Tibial nerve (tissue), 4 donors: ENCODE results near the gene FERMT2. TPM values are rescaled to one million over a fixed set of nuclear protein-coding genes. Genes with fewer than 3 reads are reported as not detected.
A peak's percentile ranks its signal among the peaks of the same experiment; 100 is the strongest.

ENCODE experiments used
- DNase-seq, 2 donors: peaks; one replicate each; pipeline ENCODE4 v3.0.0-alpha.2; 2019; ENCODE audit warnings: low spot score in 2 of 2
- H3K27ac ChIP-seq, 4 donors: fragments of 200-600 bp; sonication (generic) in 3 of 4; one replicate each; pipeline ENCODE4 v1.5.1; 2017 to 2019; ENCODE audit warnings: mild to moderate bottlenecking in 1 of 4
- H3K27me3 ChIP-seq, 2 donors: fragments of 200-600 bp; sonication (generic) in 1 of 2; one replicate each; pipeline versions ENCODE4 v1.5.1 to v1.6.0; 2017 to 2019
- H3K36me3 ChIP-seq, 3 donors: fragments of 200-600 bp; sonication (generic); one replicate each; pipeline ENCODE4 v1.5.1; 2018 to 2019
- H3K4me1 ChIP-seq, 4 donors: fragments of 200-600 bp; sonication (generic) in 3 of 4; one replicate each; pipeline ENCODE4 v1.5.1; 2017 to 2019
- H3K4me3 ChIP-seq, 4 donors: fragments of 200-600 bp; sonication (generic) in 3 of 4; one replicate each; pipeline ENCODE4 v1.5.1; 2017 to 2019; ENCODE audit warnings: mild to moderate bottlenecking in 1 of 4, moderate library complexity in 1 of 4
- H3K9me3 ChIP-seq, 4 donors: fragments of 200-600 bp; sonication (generic) in 3 of 4; one replicate each; pipeline ENCODE4 v1.5.1; 2017 to 2019
- EP300 ChIP-seq, 2 donors: sonication (generic); formaldehyde crosslinking; IDR thresholded peaks; one replicate each; pipeline ENCODE4 v1.6.1; 2017; ENCODE audit warnings: antibody characterized with exemption in 2 of 2, mild to moderate bottlenecking in 1 of 2
- POLR2A ChIP-seq, 2 donors: fragments of 450-650 bp; IDR thresholded peaks; one replicate each; pipeline ENCODE4 v1.6.1; 2017; ENCODE audit warnings: antibody characterized with exemption in 2 of 2, mild to moderate bottlenecking in 2 of 2, moderate library complexity in 2 of 2
- WGBS, 2 donors: methylation state at CpG; one replicate each; pipeline ENCODE4 v1.1.5; 2018; 5-methylcytosine and 5-hydroxymethylcytosine counted together
- total RNA-seq, 4 donors: library from RNA; depleted of rRNA; stranded (reverse); fragments of >200 nt; gene quantifications; one replicate each; pipeline ENCODE4 v1.1.0, GENCODE V29; 2016
- TF ChIP-seq, protein P1 (sequence below), 5 experiments: fragments of 200-600 bp in 3 of 5; fragments of 450-650 bp in 2 of 5; sonication (generic) in 3 of 5; IDR thresholded peaks; one replicate each; pipeline ENCODE4 v1.5.1; 2016 to 2019; ENCODE audit warnings: antibody characterized with exemption in 5 of 5, mild to moderate bottlenecking in 3 of 5, moderate library complexity in 2 of 5

FERMT2 gene
- total RNA-seq, 4 donors from 2014 or later = 116 to 165 (median 146) TPM

DNA sequence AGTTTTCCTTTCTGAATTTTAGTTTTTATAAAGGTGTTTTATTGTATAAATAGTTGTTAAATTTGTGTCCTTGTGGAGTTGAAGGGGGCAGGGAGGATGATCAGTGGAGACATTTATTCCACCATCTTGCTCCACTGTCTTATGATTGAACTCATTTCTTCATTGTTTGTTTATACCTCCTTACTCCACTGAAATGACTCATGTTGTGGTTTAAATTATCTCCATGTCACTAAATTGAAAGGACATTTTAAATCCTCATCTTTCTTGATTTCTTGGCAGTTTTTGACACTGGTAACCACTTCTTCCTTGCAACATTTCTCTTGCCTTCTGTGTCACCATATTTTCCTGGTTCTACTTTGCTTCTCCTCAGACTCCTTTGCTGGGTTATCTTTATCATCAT, 23.6 kb upstream of the FERMT2 start:
- Histone ChIP-seq H3K27me3 (no peaks in the 10 kb centered on the region), H3K36me3 (no peaks in the 10 kb centered on the region), H3K9me3 (no peaks in the 10 kb centered on the region), H3K4me1 (peaks cover 0 to 12% (median 1%) of the 10 kb centered on the region in 4 donors), H3K27ac (no peak overlapping the region), H3K4me3 (no peak overlapping the region)
- no peak for DNase-seq
- no peak for TF ChIP-seq EP300 (IDR thresholded peaks at IDR 0.05)

DNA sequence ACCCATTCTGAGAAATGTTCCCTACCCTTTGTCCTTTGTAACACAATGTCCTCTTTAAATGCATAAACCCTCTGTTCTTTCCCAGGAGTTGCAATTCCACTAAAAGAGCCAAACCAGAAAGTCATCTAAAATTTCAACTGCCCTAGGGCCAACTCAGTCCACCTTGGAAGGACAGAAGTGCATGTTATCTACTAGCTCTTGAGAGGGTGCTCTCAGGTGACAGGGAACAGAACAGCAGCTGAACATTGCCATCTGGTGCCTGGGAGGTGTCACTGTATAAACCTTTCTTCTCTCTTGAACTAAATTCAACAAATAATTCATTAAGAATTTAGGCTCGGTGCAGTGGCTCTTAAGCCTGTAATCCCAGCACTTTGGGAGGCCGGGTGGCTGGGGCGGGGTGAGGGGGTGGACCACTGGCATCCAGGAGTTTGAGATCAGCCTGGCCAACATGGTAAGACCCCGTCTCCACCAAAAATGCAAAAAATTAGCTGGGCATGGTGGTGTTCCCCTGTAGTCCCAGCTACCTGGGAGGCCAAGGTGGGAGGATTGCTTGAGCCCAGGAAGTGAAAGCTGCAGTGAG, 10.3 kb upstream of the FERMT2 start:
- Histone ChIP-seq H3K9me3 (no peaks in the 10 kb centered on the region), H3K36me3 (no peaks in the 10 kb centered on the region), H3K4me1 (peaks cover 0 to 14% (median 4%) of the 10 kb centered on the region in 4 donors), H3K27me3 (no peaks in the 10 kb centered on the region), H3K27ac (peak overlapping the region in 2 of 4 donors; percentile 10 to 62), H3K4me3 (no peak overlapping the region)
- no peak for TF ChIP-seq POLR2A (IDR thresholded peaks at IDR 0.05)
- no peak for TF ChIP-seq EP300 (IDR thresholded peaks at IDR 0.05)
- TF ChIP-seq, protein P1, sequence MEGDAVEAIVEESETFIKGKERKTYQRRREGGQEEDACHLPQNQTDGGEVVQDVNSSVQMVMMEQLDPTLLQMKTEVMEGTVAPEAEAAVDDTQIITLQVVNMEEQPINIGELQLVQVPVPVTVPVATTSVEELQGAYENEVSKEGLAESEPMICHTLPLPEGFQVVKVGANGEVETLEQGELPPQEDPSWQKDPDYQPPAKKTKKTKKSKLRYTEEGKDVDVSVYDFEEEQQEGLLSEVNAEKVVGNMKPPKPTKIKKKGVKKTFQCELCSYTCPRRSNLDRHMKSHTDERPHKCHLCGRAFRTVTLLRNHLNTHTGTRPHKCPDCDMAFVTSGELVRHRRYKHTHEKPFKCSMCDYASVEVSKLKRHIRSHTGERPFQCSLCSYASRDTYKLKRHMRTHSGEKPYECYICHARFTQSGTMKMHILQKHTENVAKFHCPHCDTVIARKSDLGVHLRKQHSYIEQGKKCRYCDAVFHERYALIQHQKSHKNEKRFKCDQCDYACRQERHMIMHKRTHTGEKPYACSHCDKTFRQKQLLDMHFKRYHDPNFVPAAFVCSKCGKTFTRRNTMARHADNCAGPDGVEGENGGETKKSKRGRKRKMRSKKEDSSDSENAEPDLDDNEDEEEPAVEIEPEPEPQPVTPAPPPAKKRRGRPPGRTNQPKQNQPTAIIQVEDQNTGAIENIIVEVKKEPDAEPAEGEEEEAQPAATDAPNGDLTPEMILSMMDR (IDR thresholded peaks at IDR 0.05) = peak; percentile 47 to 79 (median 62)
- WGBS, 2 donors = 71 to 79% methylated on average over 4 of the region's 4 CpGs
- DNase-seq = peak in 1 of 2 donors; percentile 48

DNA sequence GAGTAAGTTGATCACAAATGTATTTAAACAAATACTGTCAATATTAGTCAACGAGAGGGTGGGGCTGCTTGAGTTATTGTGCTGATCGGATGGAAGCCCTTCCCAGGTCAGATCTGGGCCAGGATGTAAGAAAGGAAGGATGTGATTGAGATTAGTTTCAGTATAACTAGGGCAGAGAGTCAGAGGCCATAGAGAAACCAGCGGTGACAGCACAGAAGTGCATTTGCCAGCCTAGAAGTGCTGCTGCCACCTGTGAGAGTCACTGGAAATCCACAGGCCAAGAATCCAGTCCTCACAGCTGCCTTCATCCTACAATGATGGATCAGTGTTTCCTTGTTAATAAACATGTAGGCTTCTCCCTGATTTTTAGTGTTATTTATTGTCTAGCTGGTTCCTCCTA, 9.8 kb upstream of the FERMT2 start:
- H3K9me3 ChIP-seq = no peaks in the 10 kb centered on the region
- no peaks in the 10 kb centered on the region for H3K36me3 ChIP-seq
- TF ChIP-seq POLR2A (IDR thresholded peaks at IDR 0.05) = no peak
- TF ChIP-seq EP300 (IDR thresholded peaks at IDR 0.05) = no peak
- TF ChIP-seq, protein P1 (IDR thresholded peaks at IDR 0.05) = no peak
- no peaks in the 10 kb centered on the region for H3K27me3 ChIP-seq
- WGBS, 2 donors = 54 to 63% methylated on average over 3 of the region's 3 CpGs
- H3K27ac ChIP-seq = peak overlapping the region in 2 of 4 donors; percentile 10 to 62
- H3K4me3 ChIP-seq = no peak overlapping the region
- no peak for DNase-seq
- H3K4me1 ChIP-seq = peaks cover 0 to 14% (median 4%) of the 10 kb centered on the region in 4 donors

DNA sequence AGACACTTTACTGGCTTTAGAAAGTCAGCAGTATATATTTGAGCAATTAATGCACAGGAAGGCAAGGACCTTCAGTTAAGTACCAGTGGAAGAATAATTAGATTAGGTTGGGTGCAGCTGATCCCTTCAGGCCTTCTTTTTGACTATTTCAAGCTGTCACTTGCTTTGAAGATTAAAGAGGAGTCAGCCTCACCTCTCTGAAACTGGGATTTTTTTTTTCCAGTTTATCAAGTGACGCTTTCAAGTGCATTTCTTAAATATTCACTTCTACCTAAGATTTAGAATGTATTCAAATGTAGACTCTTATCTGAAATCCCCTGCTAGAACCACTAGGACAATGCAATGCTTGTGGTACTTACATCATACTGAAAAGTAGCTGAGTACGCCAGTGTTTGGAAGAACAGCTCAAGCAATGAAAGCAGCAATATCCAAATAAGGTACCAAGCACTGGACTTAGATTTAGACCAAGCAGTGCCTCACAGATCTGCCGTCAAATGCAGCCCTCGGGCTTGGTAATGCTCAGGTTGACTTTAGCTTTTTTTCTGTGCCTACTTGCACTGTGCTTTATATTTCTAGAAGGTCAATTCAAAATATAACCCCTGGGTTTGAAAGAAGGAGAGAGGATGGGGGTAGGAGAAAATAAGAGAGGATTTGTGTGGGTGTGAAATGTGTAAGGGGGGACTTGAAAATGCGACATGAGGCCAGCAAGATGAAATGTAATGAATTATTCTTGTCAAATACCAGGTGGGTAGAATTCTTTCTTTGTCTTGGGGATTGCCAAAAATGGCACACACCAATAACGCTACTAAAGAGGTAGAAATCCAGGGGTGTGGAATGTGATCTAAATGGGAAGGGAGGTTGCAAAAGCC, 3.7 kb upstream of the FERMT2 start:
- Histone ChIP-seq H3K27me3 (no peaks in the 10 kb centered on the region), H3K4me3 (no peak overlapping the region), H3K27ac (peak overlapping the region; percentile 4 to 99 (median 74)), H3K36me3 (no peaks in the 10 kb centered on the region), H3K4me1 (peaks cover 0 to 31% (median 0%) of the 10 kb centered on the region in 4 donors), H3K9me3 (no peaks in the 10 kb centered on the region)
- 53 to 56% methylated on average over 6 of the region's 6 CpGs for WGBS, 2 donors
- no peak for DNase-seq
- no peak for TF ChIP-seq POLR2A (IDR thresholded peaks at IDR 0.05)
- TF ChIP-seq, protein P1 (IDR thresholded peaks at IDR 0.05) = peak in 1 of 5 experiments; percentile 27
- TF ChIP-seq EP300 (IDR thresholded peaks at IDR 0.05) = peak in 1 of 2 donors; percentile 55

DNA sequence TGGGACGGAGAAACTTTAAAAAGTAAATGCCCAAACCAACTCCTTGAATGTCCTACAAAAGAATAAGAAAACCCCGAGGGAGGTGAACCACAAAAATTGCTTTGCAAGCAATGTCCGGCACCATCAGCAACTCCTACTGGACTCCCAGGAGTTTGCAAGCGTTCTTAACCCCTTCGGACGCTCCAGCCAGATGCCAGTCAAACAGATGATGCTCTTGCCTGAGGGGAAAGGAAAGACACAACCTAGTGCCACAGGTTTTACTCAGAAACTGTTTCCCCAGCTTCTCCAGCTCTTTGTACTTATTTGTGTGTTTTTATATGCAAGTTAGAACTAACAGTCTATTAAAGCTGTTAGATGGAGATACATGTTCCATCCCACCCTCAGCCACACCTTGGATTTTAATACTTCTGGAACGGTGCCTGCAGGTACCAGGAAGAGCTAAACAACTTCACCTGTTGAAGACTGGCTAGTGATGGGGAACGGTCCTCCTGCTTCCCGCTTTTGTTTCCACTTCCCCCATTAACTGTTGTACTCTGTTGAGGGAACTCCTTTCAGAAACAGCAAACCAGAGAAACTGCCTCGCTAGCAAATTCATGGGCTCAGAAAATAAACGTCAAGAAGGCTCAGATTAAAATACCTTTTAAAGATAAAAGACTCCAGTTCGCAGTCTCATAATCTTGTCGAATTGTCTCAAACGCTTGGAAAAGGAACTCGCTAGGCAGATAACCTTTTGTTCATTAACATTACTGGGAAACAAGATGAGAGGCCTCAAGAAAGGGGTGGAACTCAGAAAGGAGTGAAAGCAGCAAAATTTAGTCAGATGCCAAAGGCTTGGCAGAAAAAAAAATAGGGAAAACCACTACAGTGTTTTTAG, 1.1 kb upstream of the FERMT2 start:
- Histone ChIP-seq H3K36me3 (peaks cover 0 to 3% (median 0%) of the 10 kb centered on the region in 3 donors), H3K27ac (peak overlapping the region; percentile 87 to 99 (median 94)), H3K4me3 (peak overlapping the region; percentile 55 to 93 (median 70)), H3K9me3 (no peaks in the 10 kb centered on the region), H3K4me1 (peaks cover 0 to 52% (median 7%) of the 10 kb centered on the region in 4 donors), H3K27me3 (no peaks in the 10 kb centered on the region)
- TF ChIP-seq, protein P1 (IDR thresholded peaks at IDR 0.05) = peak; percentile 17 to 63 (median 46)
- TF ChIP-seq EP300 (IDR thresholded peaks at IDR 0.05) (no peak), POLR2A (IDR thresholded peaks at IDR 0.05) (no peak)
- 2% methylated on average over 15 of the region's 15 CpGs for WGBS, 2 donors
- DNase-seq = peak in 1 of 2 donors; percentile 49
